SK-N-MC (cell line): ENCODE results near the gene MBD5.

Source experiments
- DNase-seq: peaks from one replicate; pipeline ENCODE4 v3.0.0-alpha.2; 2011; ENCODE audit warnings: low read depth, low spot score
- H3K27ac ChIP-seq: fragments of 200-600 bp; sonication (generic); 2 replicates; pipeline ENCODE4 v1.5.1; 2016; ENCODE audit warnings: mixed run types
- H3K36me3 ChIP-seq: fragments of 200-600 bp; sonication (generic); 2 replicates; pipeline ENCODE4 v1.6.1; 2017; ENCODE audit warnings: antibody characterized with exemption, low read length, mixed read lengths; ENCODE audit not compliant: insufficient read depth
- H3K4me3 ChIP-seq: fragments of 200-600 bp; sonication (generic); 2 replicates; pipeline ENCODE4 v1.5.1; 2016
- H3K9ac ChIP-seq: fragments of 200-600 bp; sonication (generic); 2 replicates; pipeline ENCODE4 v1.8.0; 2017; ENCODE audit warnings: mixed run types, mixed read lengths; ENCODE audit not compliant: insufficient read length
- H3K9me3 ChIP-seq: fragments of 200-600 bp; sonication (generic); 2 replicates; pipeline ENCODE4 v1.6.1; 2017; ENCODE audit warnings: low read depth, mild to moderate bottlenecking, antibody characterized with exemption, low read length, moderate library complexity, mixed read lengths
- EZH2 ChIP-seq: fragments of 200-600 bp; sonication (generic); IDR thresholded peaks from one replicate; pipeline ENCODE4 v1.6.1; 2017; ENCODE audit warnings: antibody characterized with exemption
- FOXP2 ChIP-seq: optimal IDR thresholded peaks from 2 replicates; pipeline ENCODE3; 2011; ENCODE audit warnings: mild to moderate bottlenecking, moderate library complexity; ENCODE audit not compliant: insufficient read depth; ENCODE audit errors: extremely low read length, control extremely low read depth
- POLR2AphosphoS5 ChIP-seq: IDR thresholded peaks from 2 replicates; pipeline ENCODE4 v1.6.1; 2012; ENCODE audit warnings: mild to moderate bottlenecking, low read depth, low read length, borderline replicate concordance

Gene MBD5

DNA sequence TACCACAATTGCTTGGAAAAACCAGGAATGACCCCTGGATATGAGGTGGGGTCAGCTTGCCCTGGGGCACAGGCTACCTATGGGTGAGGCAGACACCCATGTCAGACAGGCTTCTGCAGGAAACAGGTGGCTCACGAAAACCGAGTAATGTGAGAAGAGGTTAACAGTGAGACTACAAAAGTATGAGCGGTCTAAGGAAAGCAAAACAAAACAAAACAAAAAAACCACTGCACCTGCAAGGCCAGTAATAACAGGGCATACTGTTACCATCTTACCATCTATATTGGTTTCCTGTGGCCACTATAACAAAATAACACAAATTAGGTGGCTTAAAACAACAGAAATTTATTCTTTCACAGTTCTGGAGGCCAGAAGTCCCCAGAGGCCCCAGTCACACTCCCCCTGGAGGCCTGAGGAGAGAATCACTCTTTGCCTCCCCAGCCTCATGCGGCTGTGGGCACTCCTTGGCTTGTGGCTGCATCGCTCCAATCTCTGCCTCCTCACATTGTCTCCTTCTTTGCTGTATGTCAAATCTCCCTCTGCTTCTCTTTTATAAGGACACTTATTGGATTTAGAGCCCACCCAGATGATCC is 537.0 kb downstream of the MBD5 start:
- DNase-seq = no peak
- Histone ChIP-seq H3K9me3 (no peaks in the 10 kb centered on the region), H3K9ac (no peak overlapping the region), H3K4me3 (no peak overlapping the region), H3K36me3 (no peaks in the 10 kb centered on the region), H3K27ac (no peak overlapping the region)
- TF ChIP-seq FOXP2 (no peak), EZH2 (no peak), POLR2AphosphoS5 (no peak)

DNA sequence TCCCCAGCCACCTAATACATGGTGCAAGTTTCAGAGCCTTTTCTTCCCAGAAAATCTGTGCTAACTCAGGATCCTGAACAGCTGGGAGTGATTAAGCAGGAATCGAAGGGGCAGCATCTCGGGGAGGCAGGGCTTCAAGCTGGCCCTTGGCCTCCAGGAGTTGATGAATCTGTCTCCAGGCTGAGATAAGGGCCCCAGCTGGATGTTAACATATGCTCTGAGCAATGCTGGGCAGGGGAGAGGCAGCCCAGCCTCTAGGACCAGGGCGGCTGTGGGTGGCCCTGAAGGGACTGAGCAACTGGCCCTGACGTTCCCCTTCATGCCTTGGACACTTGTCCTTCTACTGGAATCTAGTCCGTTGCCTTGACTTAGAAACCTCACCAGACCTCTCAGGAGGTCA is 539.6 kb downstream of the MBD5 start:
- Histone ChIP-seq H3K9ac (no peak overlapping the region), H3K9me3 (no peaks in the 10 kb centered on the region), H3K36me3 (no peaks in the 10 kb centered on the region), H3K4me3 (no peak overlapping the region), H3K27ac (no peak overlapping the region)
- DNase-seq = no peak
- TF ChIP-seq POLR2AphosphoS5 = no peak
- TF ChIP-seq EZH2 = no peak
- TF ChIP-seq FOXP2 = no peak

DNA sequence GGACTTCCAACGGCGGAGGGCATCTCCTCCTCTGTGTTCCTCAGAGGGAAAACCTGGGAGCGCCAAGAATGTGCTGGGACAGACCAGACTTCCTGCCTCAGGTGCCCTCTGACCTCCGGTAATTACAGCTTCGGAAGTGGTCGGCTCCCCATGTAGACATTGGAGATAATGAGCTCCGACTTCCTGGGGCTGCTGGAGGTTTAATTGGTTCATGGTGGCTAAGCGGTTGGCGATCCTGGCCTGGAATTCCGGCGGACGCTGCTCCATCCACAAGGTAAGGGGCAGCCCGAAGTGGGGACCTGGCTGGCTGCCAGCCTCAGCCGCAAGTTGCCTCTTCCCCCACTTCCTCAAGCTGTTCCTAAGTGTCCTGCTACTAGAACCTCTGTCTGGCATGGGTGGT is 540.5 kb downstream of the MBD5 start:
- no peak overlapping the region for H3K27ac ChIP-seq
- no peak for TF ChIP-seq FOXP2
- TF ChIP-seq POLR2AphosphoS5 = no peak
- no peak for TF ChIP-seq EZH2
- no peak for DNase-seq
- no peaks in the 10 kb centered on the region for H3K9me3 ChIP-seq
- no peak overlapping the region for H3K9ac ChIP-seq
- no peak overlapping the region for H3K4me3 ChIP-seq
- no peaks in the 10 kb centered on the region for H3K36me3 ChIP-seq

DNA sequence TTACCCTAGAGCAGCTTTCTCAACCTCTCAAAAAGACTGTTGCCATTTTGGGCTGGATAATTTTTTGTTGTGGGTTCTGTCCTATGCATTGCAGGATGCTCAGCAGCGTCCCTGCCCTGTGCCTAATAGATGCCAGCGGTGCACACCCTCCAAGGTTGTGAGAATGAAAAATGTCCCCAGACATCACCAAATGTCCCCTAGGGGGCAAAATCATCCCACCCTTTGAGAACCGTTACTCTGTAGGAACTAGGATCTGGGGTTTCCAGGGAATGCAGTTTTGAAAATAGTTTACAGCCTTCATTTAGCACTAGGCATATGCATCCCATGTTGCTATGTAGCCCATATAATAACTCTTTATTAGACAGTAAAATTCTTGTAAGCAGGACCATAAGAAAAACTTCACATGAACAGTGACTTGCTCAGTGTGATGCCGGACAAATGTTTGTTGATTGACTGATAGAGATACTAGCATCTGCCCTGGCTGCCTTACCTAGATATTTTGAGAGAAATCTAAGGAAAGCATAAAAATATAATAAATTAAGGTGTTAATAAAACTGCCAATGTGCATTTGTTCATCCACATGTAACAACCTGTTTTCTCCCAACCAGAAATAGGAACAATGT is 544.5 kb downstream of the MBD5 start:
- no peak overlapping the region for H3K27ac ChIP-seq
- no peaks in the 10 kb centered on the region for H3K9me3 ChIP-seq
- H3K4me3 ChIP-seq = no peak overlapping the region
- H3K36me3 ChIP-seq = no peaks in the 10 kb centered on the region
- no peak for DNase-seq
- no peak for TF ChIP-seq FOXP2
- no peak for TF ChIP-seq POLR2AphosphoS5
- no peak for TF ChIP-seq EZH2
- H3K9ac ChIP-seq = no peak overlapping the region
